ENCODE measurements around the gene EFNA1.

EFNA1 gene

GRCh38 chr1:155094622-155094948 lies 33.1 kb upstream of the EFNA1 start:
- H3K4me3 ChIP-seq (ENCODE audit: low read depth in 1 of 2, low read length in 2 of 2), result no peak overlapping the region
- H3K9me3 ChIP-seq (ENCODE audit: control insufficient read depth in 1 of 2, low read length in 2 of 2), result no peaks in the 10 kb centered on the region
- H3K4me1 ChIP-seq (ENCODE audit: control insufficient read depth in 1 of 2, insufficient read depth in 2 of 2, low read length in 2 of 2), result peaks cover 4 to 26% of the 10 kb centered on the region in 2 donors
- no peak overlapping the region for H3K27ac ChIP-seq (ENCODE audit: low read length)
- no peaks in the 10 kb centered on the region for H3K36me3 ChIP-seq (ENCODE audit: control insufficient read depth in 1 of 2, insufficient read depth in 2 of 2, low read length in 2 of 2)
- H3K27me3 ChIP-seq (ENCODE audit: low read depth, low read length), result no peaks in the 10 kb centered on the region

GRCh38 chr1:155099331-155099730 lies 28.3 kb upstream of the EFNA1 start:
- H3K4me3 ChIP-seq (ENCODE audit: low read depth in 1 of 2, low read length in 2 of 2), result no peak overlapping the region
- no peak overlapping the region for H3K27ac ChIP-seq (ENCODE audit: low read length)
- H3K4me1 ChIP-seq (ENCODE audit: control insufficient read depth in 1 of 2, insufficient read depth in 2 of 2, low read length in 2 of 2), result peaks cover 0 to 4% of the 10 kb centered on the region in 2 donors
- H3K36me3 ChIP-seq (ENCODE audit: control insufficient read depth in 1 of 2, insufficient read depth in 2 of 2, low read length in 2 of 2), result no peaks in the 10 kb centered on the region
- no peaks in the 10 kb centered on the region for H3K27me3 ChIP-seq (ENCODE audit: low read depth, low read length)
- no peaks in the 10 kb centered on the region for H3K9me3 ChIP-seq (ENCODE audit: control insufficient read depth in 1 of 2, low read length in 2 of 2)

- Histone ChIP-seq H3K4me1 (ENCODE audit: control insufficient read depth in 1 of 2, insufficient read depth in 2 of 2, low read length in 2 of 2) (no peaks in the 10 kb centered on the region), H3K27me3 (ENCODE audit: low read depth, low read length) (no peaks in the 10 kb centered on the region), H3K27ac (ENCODE audit: low read length) (no peak overlapping the region), H3K9me3 (ENCODE audit: control insufficient read depth in 1 of 2, low read length in 2 of 2) (no peaks in the 10 kb centered on the region), H3K36me3 (ENCODE audit: control insufficient read depth in 1 of 2, insufficient read depth in 2 of 2, low read length in 2 of 2) (no peaks in the 10 kb centered on the region), H3K4me3 (ENCODE audit: low read depth in 1 of 2, low read length in 2 of 2) (no peak overlapping the region)
These were observed 24.4 kb upstream of the EFNA1 start for GRCh38 chr1:155103325-155103724.

GRCh38 chr1:155104605-155105534 lies 22.8 kb upstream of the EFNA1 start:
- Histone ChIP-seq H3K36me3 (ENCODE audit: control insufficient read depth in 1 of 2, insufficient read depth in 2 of 2, low read length in 2 of 2) (no peaks in the 10 kb centered on the region), H3K27ac (ENCODE audit: low read length) (no peak overlapping the region), H3K27me3 (ENCODE audit: low read depth, low read length) (no peaks in the 10 kb centered on the region), H3K4me1 (ENCODE audit: control insufficient read depth in 1 of 2, insufficient read depth in 2 of 2, low read length in 2 of 2) (no peaks in the 10 kb centered on the region), H3K9me3 (ENCODE audit: control insufficient read depth in 1 of 2, low read length in 2 of 2) (no peaks in the 10 kb centered on the region), H3K4me3 (ENCODE audit: low read depth in 1 of 2, low read length in 2 of 2) (no peak overlapping the region)

- H3K4me1 ChIP-seq (ENCODE audit: control insufficient read depth in 1 of 2, insufficient read depth in 2 of 2, low read length in 2 of 2), result no peaks in the 10 kb centered on the region
- H3K27ac ChIP-seq (ENCODE audit: low read length), result no peak overlapping the region
- no peaks in the 10 kb centered on the region for H3K27me3 ChIP-seq (ENCODE audit: low read depth, low read length)
- H3K4me3 ChIP-seq (ENCODE audit: low read depth in 1 of 2, low read length in 2 of 2), result no peak overlapping the region
- H3K9me3 ChIP-seq (ENCODE audit: control insufficient read depth in 1 of 2, low read length in 2 of 2), result no peaks in the 10 kb centered on the region
- no peaks in the 10 kb centered on the region for H3K36me3 ChIP-seq (ENCODE audit: control insufficient read depth in 1 of 2, insufficient read depth in 2 of 2, low read length in 2 of 2)
These were observed 22.1 kb upstream of the EFNA1 start for GRCh38 chr1:155105604-155106011.

GRCh38 chr1:155106862-155107261 lies 20.8 kb upstream of the EFNA1 start:
- H3K27ac ChIP-seq (ENCODE audit: low read length), result no peak overlapping the region
- H3K4me1 ChIP-seq (ENCODE audit: control insufficient read depth in 1 of 2, insufficient read depth in 2 of 2, low read length in 2 of 2), result no peaks in the 10 kb centered on the region
- H3K27me3 ChIP-seq (ENCODE audit: low read depth, low read length), result no peaks in the 10 kb centered on the region
- H3K36me3 ChIP-seq (ENCODE audit: control insufficient read depth in 1 of 2, insufficient read depth in 2 of 2, low read length in 2 of 2), result no peaks in the 10 kb centered on the region
- no peak overlapping the region for H3K4me3 ChIP-seq (ENCODE audit: low read depth in 1 of 2, low read length in 2 of 2)
- H3K9me3 ChIP-seq (ENCODE audit: control insufficient read depth in 1 of 2, low read length in 2 of 2), result no peaks in the 10 kb centered on the region

GRCh38 chr1:155107309-155108264 lies 20.1 kb upstream of the EFNA1 start:
- Histone ChIP-seq H3K4me3 (ENCODE audit: low read depth in 1 of 2, low read length in 2 of 2) (no peak overlapping the region), H3K4me1 (ENCODE audit: control insufficient read depth in 1 of 2, insufficient read depth in 2 of 2, low read length in 2 of 2) (no peaks in the 10 kb centered on the region), H3K27me3 (ENCODE audit: low read depth, low read length) (no peaks in the 10 kb centered on the region), H3K9me3 (ENCODE audit: control insufficient read depth in 1 of 2, low read length in 2 of 2) (no peaks in the 10 kb centered on the region), H3K36me3 (ENCODE audit: control insufficient read depth in 1 of 2, insufficient read depth in 2 of 2, low read length in 2 of 2) (no peaks in the 10 kb centered on the region), H3K27ac (ENCODE audit: low read length) (no peak overlapping the region)

- Histone ChIP-seq H3K9me3 (ENCODE audit: control insufficient read depth in 1 of 2, low read length in 2 of 2) (no peaks in the 10 kb centered on the region), H3K4me1 (ENCODE audit: control insufficient read depth in 1 of 2, insufficient read depth in 2 of 2, low read length in 2 of 2) (no peaks in the 10 kb centered on the region), H3K27me3 (ENCODE audit: low read depth, low read length) (no peaks in the 10 kb centered on the region), H3K4me3 (ENCODE audit: low read depth in 1 of 2, low read length in 2 of 2) (no peak overlapping the region), H3K27ac (ENCODE audit: low read length) (no peak overlapping the region), H3K36me3 (ENCODE audit: control insufficient read depth in 1 of 2, insufficient read depth in 2 of 2, low read length in 2 of 2) (no peaks in the 10 kb centered on the region)
These were observed 19.4 kb upstream of the EFNA1 start for GRCh38 chr1:155108296-155108695.

GRCh38 chr1:155110381-155110780 lies 17.3 kb upstream of the EFNA1 start:
- Histone ChIP-seq H3K27me3 (ENCODE audit: low read depth, low read length) (no peaks in the 10 kb centered on the region), H3K9me3 (ENCODE audit: control insufficient read depth in 1 of 2, low read length in 2 of 2) (no peaks in the 10 kb centered on the region), H3K4me1 (ENCODE audit: control insufficient read depth in 1 of 2, insufficient read depth in 2 of 2, low read length in 2 of 2) (no peaks in the 10 kb centered on the region), H3K4me3 (ENCODE audit: low read depth in 1 of 2, low read length in 2 of 2) (no peak overlapping the region), H3K36me3 (ENCODE audit: control insufficient read depth in 1 of 2, insufficient read depth in 2 of 2, low read length in 2 of 2) (no peaks in the 10 kb centered on the region), H3K27ac (ENCODE audit: low read length) (no peak overlapping the region)

GRCh38 chr1:155110826-155111225 lies 16.9 kb upstream of the EFNA1 start:
- no peaks in the 10 kb centered on the region for H3K4me1 ChIP-seq (ENCODE audit: control insufficient read depth in 1 of 2, insufficient read depth in 2 of 2, low read length in 2 of 2)
- H3K27me3 ChIP-seq (ENCODE audit: low read depth, low read length), result no peaks in the 10 kb centered on the region
- no peak overlapping the region for H3K27ac ChIP-seq (ENCODE audit: low read length)
- no peaks in the 10 kb centered on the region for H3K9me3 ChIP-seq (ENCODE audit: control insufficient read depth in 1 of 2, low read length in 2 of 2)
- no peak overlapping the region for H3K4me3 ChIP-seq (ENCODE audit: low read depth in 1 of 2, low read length in 2 of 2)
- no peaks in the 10 kb centered on the region for H3K36me3 ChIP-seq (ENCODE audit: control insufficient read depth in 1 of 2, insufficient read depth in 2 of 2, low read length in 2 of 2)

- no peaks in the 10 kb centered on the region for H3K27me3 ChIP-seq (ENCODE audit: low read depth, low read length)
- no peaks in the 10 kb centered on the region for H3K9me3 ChIP-seq (ENCODE audit: control insufficient read depth in 1 of 2, low read length in 2 of 2)
- H3K4me1 ChIP-seq (ENCODE audit: control insufficient read depth in 1 of 2, insufficient read depth in 2 of 2, low read length in 2 of 2), result no peaks in the 10 kb centered on the region
- H3K27ac ChIP-seq (ENCODE audit: low read length), result no peak overlapping the region
- H3K36me3 ChIP-seq (ENCODE audit: control insufficient read depth in 1 of 2, insufficient read depth in 2 of 2, low read length in 2 of 2), result no peaks in the 10 kb centered on the region
- H3K4me3 ChIP-seq (ENCODE audit: low read depth in 1 of 2, low read length in 2 of 2), result no peak overlapping the region
These were observed 14.2 kb upstream of the EFNA1 start for GRCh38 chr1:155113450-155113980.

Data from muscle layer of duodenum (tissue), 2 donors.